ENCODE measurements around the gene MAP3K15.
"Not testable (repeated sequence)": the region's sequence is repeated elsewhere in the genome, so short reads cannot be mapped to it uniquely, and the experiment has no call there.

The MAP3K15 gene

GRCh38 chrX:19457662-19458061, 57.6 kb downstream of the MAP3K15 start:
- TF ChIP-seq, protein P1, sequence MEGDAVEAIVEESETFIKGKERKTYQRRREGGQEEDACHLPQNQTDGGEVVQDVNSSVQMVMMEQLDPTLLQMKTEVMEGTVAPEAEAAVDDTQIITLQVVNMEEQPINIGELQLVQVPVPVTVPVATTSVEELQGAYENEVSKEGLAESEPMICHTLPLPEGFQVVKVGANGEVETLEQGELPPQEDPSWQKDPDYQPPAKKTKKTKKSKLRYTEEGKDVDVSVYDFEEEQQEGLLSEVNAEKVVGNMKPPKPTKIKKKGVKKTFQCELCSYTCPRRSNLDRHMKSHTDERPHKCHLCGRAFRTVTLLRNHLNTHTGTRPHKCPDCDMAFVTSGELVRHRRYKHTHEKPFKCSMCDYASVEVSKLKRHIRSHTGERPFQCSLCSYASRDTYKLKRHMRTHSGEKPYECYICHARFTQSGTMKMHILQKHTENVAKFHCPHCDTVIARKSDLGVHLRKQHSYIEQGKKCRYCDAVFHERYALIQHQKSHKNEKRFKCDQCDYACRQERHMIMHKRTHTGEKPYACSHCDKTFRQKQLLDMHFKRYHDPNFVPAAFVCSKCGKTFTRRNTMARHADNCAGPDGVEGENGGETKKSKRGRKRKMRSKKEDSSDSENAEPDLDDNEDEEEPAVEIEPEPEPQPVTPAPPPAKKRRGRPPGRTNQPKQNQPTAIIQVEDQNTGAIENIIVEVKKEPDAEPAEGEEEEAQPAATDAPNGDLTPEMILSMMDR (IDR thresholded peaks at IDR 0.05) = no peak
- DNase-seq (ENCODE audit: low spot score) = no peak
- H3K4me3 ChIP-seq = no peak overlapping the region

GRCh38 chrX:19448077-19448476, 67.2 kb downstream of the MAP3K15 start:
- TF ChIP-seq, protein P1 (IDR thresholded peaks at IDR 0.05) = no peak
- no peak overlapping the region for H3K27ac ChIP-seq
- DNase-seq (ENCODE audit: low spot score) = no peak
- H3K4me3 ChIP-seq = no peak overlapping the region

More at GRCh38 chrX:19457662-19458061, 57.6 kb downstream of the MAP3K15 start:
- H3K27ac ChIP-seq = no peak overlapping the region

DNA sequence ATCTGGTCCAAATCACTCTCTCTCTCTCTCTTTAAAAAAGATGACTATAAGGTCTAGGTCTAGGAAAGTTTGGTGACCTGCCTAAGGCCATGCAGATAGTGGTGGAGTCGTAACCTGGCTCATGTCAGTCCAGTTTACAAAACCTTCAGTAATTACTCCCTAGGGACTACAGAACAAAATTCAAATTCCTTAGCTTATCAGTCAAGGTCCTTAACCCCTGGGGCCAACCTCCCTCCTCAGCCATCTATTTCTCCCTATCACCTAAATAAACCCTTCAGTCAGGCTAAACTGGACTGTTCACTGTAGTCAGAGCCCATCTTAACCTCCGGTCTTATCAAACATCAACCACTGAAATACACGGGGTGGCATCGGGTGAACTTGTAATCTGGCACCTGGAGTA, 68.9 kb downstream of the MAP3K15 start:
- TF ChIP-seq, protein P1 (IDR thresholded peaks at IDR 0.05) = no peak
- DNase-seq (ENCODE audit: low spot score) = no peak
- Histone ChIP-seq H3K4me3 (no peak overlapping the region), H3K27ac (no peak overlapping the region)

GRCh38 chrX:19445772-19446171, 69.5 kb downstream of the MAP3K15 start:
- not testable (repeated sequence) for H3K4me3 ChIP-seq; DNase-seq (ENCODE audit: low spot score); H3K27ac ChIP-seq

GRCh38 chrX:19443869-19444526, 71.3 kb downstream of the MAP3K15 start:
- Histone ChIP-seq H3K4me3 (no peak overlapping the region), H3K27ac (no peak overlapping the region)
- TF ChIP-seq, protein P1 (IDR thresholded peaks at IDR 0.05) = no peak
- no peak for DNase-seq (ENCODE audit: low spot score)

DNA sequence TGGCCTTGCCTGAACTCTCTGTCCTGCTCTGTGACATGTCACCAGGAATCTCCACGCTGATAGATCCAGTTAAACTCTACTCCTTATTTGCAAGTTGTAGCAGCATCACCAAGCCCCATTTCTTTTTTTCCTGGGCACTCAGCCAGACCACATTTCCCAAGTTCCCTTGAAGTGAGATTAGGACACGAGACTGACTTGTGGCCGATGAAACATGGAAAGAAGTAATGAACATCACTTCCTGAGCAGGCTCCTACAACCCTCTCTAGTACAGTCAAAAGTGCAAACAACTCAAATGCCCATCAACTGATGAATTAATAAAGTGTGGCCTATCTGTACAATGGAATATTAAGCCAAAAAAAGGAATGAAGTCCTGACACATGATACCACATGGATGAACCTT, 74.6 kb downstream of the MAP3K15 start:
- TF ChIP-seq, protein P1 (IDR thresholded peaks at IDR 0.05) = no peak
- no peak overlapping the region for H3K4me3 ChIP-seq
- DNase-seq (ENCODE audit: low spot score) = no peak
- no peak overlapping the region for H3K27ac ChIP-seq

DNA sequence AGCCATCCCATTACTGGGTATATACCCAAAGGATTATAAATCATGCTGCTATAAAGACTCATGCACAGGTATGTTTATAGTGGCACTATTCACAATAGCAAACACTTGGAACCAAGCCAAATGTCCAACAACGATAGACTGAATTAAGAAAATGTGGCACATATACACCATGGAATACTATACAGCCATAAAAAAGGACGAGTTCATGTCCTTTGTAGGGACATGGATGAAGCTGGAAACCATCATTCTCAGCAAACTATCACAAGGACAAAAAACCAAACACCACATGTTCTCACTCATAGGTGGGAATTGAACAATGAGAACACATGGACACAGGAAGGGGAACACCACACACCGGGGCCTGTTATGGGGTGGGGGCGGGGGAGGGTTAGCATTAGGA, 92.6 kb downstream of the MAP3K15 start:
- not testable (repeated sequence) for H3K27ac ChIP-seq; H3K4me3 ChIP-seq; DNase-seq (ENCODE audit: low spot score)

GRCh38 chrX:19410259-19410658, 105.0 kb downstream of the MAP3K15 start:
- Histone ChIP-seq H3K27ac (no peak overlapping the region), H3K4me3 (no peak overlapping the region)
- TF ChIP-seq, protein P1 (IDR thresholded peaks at IDR 0.05) = no peak
- no peak for DNase-seq (ENCODE audit: low spot score)

Measured in coronary artery (tissue), 2 donors.